GM18498 (cell line): ENCODE measurements around the gene ABCA5.

Source experiments
- ATAC-seq: cut with Tn5 transposase; IDR thresholded peaks from one replicate; pipeline ENCODE4 v1.9.1; 2021; ENCODE audit warnings: mild to moderate bottlenecking, moderate library complexity; ENCODE audit not compliant: unreplicated experiment

The ABCA5 gene, protein sequence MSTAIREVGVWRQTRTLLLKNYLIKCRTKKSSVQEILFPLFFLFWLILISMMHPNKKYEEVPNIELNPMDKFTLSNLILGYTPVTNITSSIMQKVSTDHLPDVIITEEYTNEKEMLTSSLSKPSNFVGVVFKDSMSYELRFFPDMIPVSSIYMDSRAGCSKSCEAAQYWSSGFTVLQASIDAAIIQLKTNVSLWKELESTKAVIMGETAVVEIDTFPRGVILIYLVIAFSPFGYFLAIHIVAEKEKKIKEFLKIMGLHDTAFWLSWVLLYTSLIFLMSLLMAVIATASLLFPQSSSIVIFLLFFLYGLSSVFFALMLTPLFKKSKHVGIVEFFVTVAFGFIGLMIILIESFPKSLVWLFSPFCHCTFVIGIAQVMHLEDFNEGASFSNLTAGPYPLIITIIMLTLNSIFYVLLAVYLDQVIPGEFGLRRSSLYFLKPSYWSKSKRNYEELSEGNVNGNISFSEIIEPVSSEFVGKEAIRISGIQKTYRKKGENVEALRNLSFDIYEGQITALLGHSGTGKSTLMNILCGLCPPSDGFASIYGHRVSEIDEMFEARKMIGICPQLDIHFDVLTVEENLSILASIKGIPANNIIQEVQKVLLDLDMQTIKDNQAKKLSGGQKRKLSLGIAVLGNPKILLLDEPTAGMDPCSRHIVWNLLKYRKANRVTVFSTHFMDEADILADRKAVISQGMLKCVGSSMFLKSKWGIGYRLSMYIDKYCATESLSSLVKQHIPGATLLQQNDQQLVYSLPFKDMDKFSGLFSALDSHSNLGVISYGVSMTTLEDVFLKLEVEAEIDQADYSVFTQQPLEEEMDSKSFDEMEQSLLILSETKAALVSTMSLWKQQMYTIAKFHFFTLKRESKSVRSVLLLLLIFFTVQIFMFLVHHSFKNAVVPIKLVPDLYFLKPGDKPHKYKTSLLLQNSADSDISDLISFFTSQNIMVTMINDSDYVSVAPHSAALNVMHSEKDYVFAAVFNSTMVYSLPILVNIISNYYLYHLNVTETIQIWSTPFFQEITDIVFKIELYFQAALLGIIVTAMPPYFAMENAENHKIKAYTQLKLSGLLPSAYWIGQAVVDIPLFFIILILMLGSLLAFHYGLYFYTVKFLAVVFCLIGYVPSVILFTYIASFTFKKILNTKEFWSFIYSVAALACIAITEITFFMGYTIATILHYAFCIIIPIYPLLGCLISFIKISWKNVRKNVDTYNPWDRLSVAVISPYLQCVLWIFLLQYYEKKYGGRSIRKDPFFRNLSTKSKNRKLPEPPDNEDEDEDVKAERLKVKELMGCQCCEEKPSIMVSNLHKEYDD (N-terminal part only)

GRCh38 chr17:69327060-69327831 is at the start of gene ABCA5:
Gene ABCA5 (minus strand): TSS chr17:69327133. CDS start chr17:69314415, 12,718 bp downstream.
- peak; percentile 97 for ATAC-seq

DNA sequence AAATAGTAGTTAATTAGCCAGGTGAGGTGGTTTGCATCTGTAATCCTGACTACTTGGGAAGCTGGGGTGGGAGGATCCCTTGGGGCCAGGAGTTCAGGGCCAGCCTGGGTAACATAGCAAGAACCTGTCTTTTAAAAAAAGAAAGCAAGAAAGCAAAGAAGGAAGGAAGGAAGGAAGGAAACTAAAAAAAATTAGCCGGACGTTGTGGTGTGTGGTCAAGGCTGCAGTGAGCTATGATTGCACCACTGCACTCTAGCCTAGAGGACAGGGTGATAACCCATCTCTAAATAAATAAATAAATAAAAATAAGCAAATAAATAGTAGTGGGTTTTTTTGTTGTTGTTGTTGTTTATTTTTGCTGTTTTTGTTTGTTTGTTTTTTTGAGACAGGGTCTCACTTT is 48.3 kb upstream of the ABCA5 start:
- no peak for ATAC-seq

- ATAC-seq: no peak
These were observed 46.1 kb upstream of the ABCA5 start for GRCh38 chr17:69373069-69373468.

- ATAC-seq: peak; percentile 87
These were observed 40.4 kb upstream of the ABCA5 start for GRCh38 chr17:69367298-69367697.

DNA sequence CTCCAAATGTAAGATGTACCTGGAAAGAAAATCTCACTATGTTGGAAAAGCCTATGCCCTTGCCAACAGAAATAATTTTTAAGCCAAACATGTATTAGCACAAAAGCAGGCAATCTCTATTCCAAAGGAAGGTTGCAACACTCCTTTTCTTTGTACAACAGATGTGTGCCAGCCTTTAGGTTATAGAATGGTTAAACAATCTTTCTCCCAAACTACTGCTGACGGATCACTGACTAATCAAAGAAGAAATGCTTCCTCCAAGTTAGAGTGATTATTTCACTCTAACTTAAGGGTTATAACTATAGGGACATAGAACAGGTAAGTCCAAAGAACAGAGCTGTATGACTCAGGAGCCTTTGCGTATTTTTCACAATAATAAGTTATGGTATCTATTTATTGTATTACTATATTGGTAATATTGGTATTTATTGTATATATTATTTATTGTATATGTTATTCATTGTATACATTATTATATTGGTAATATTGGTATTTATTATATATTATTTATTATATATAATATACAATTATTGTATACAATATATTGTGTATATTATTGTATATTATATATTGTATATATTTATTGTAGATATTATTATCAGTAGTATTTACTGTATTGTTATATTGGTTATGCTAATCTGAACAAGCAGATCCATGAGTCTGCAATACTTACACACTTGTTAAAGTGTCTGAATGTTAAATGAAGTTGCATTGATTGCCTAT is 36.7 kb upstream of the ABCA5 start:
- no peak for ATAC-seq

DNA sequence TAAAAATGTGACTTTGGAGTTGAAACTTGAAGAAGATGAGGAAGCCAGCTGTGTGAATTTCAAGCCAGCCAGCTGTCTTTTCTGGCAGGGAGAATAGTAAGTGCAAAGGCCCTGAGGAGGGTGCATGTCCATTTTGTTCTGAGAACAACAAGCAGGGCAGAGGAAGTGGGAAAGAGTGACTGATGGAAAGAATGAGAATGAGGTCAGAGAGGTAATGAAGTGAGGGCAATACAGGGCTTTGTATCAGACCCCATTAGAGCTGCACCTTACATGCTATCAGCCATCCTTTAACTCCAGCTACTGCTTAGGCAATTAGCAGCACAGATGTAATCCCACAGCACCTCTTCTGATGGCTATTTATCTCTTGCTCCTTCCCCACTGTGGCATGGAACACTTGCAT is 34.2 kb upstream of the ABCA5 start:
- no peak for ATAC-seq

- ATAC-seq: peak; percentile 59
These were observed 32.0 kb upstream of the ABCA5 start for GRCh38 chr17:69358688-69359596.

- no peak for ATAC-seq
These were observed 30.8 kb upstream of the ABCA5 start for GRCh38 chr17:69357701-69358100.

- ATAC-seq: no peak
These were observed 29.7 kb upstream of the ABCA5 start for GRCh38 chr17:69356625-69357024.

DNA sequence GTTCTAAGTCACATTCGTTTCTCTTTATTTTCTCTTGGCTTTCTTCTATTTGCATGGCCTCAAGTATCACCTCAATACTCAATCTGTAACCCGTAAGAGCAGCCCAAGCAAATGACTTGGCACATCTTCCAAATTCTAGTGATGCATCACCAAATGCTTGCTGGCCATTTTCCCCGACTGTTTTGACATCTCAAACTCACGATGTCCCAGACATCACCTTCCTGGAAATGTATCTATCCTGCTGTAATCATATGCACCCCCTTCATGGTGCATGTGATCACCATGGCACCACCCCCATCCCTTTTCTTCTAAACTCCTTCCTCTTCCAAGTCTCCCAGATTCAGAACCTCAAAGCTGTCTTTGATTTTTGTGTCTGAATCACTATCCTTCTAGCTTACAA is 24.0 kb upstream of the ABCA5 start:
- ATAC-seq: no peak

DNA sequence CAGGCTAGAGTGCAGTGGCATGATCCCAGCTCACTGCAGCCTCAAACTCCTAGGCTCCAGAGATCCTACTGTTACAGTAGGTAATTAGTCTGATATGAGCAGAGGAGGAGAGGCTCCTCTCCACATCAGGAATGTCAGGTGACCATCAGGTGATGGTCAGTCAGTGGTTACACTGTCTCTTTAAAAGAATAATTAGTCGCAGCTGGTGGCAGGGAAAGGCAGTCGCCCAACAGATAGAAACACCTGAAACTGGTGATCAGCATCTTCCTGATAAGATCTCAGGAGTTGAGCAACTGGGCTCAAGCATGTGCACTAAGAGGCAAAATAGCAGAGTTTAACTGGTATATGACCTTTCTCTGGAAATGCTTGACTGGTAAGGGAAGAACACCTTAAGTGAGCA is 21.5 kb upstream of the ABCA5 start:
- ATAC-seq: no peak

DNA sequence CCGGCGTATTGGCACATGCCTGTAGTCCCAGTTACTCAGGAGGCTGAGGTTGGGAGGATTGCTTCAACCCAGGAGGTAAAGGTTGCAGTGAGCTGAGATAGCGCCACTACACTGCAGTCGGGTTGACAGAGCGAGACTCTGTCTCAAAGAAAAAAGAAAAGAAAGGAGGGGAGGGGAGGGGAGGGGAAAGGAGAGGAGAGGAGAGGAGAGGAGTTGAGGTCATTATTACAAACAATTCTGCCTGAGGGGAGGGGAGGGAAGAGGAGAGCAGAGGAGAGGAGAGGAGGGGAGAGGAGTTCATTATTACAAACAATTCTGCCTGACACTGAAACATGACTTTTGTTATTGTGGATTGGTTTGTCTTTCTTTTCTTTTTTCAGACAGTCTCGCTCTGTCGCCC is 19.8 kb upstream of the ABCA5 start:
- no peak for ATAC-seq

DNA sequence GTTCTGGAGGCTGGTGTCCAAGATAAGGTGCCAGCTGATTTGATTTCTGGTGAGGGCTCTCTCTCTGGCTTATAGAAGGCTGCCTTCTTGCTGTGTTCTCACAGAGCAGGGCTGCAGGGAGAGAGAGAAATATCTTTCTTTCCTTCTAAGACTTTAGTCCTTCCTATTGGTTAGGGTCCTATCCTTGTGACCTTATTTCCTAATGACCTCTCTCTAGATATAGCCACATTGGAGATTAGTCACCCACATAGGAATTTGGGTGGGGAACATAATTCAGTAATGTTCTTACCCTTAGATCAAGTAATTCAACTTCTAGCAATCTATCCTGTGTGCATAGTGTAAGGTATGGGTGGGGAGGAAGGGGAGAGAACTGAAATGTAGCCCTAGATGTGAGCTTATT is 18.0 kb upstream of the ABCA5 start:
- no peak for ATAC-seq

GRCh38 chr17:69342896-69343644 is 16.1 kb upstream of the ABCA5 start:
- no peak for ATAC-seq

GRCh38 chr17:69339937-69340336 is 13.0 kb upstream of the ABCA5 start:
- ATAC-seq: no peak

- no peak for ATAC-seq
These were observed 10.1 kb upstream of the ABCA5 start for GRCh38 chr17:69336996-69337395.

DNA sequence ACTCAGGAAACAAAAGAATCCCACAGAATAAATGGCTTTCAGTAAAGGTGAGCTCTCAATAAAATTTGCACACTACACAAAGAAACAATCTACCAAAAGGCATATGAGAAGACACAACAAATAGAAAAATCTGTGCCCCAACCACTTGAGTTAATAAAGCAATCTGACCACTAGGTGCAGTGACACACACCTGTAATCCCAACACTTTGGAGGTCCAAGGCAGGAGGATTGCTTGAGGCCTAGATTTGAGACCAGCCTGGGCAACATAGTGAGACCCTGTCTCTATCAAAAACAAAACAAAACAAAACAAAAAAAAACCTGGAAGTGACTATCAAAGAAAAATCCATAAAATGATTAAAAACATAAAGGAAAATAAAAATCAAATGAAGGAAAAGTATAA is 9.6 kb upstream of the ABCA5 start:
- no peak for ATAC-seq

- ATAC-seq: peak; percentile 59
These were observed 8.1 kb upstream of the ABCA5 start for GRCh38 chr17:69335058-69335457.
